ENCODE measurements around the gene SUPT5H.
"Not testable (repeated sequence)": the region's sequence is repeated elsewhere in the genome, so short reads cannot be mapped to it uniquely, and the experiment has no call there.

The SUPT5H gene

DNA sequence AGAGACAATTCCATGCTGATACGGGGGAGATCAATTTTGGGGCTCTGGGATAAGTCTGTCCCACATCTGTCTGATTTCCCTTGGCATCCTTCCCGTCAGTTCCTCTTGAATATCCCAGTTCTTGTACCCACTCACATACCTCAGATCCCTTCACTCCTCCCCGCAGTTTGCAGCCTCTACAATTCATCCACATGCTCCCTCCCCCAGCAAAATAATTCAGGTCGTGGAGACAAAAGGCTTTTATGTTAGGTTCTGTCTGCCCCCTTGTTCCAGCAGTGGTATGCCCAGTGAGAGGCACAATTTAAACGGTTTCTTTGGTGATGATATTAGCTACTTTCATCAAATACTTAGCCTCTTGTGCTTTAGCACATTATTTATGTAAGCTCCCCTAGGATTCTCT is 19.2 kb upstream of the SUPT5H start:
- DNase-seq = no peak

DNA sequence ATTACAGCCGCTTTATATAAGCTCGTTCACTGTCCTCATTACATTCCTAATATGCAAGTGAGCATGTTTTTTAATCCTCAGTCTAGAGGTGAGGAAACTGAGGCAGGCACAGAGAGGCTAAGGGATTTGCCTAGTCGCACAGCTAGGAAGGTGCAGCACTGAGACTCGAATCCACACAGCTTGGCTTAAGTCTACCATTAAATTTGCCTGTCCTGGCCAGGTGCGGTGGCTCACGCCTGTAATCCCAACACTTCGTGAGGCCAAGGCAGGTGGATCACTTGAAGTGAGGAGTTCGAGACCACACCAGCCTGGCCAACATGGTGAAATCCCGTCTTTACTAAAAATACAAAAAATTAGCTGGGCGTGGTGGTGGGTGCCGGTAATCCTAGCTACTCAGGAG is 17.7 kb upstream of the SUPT5H start:
- DNase-seq = no peak

DNA sequence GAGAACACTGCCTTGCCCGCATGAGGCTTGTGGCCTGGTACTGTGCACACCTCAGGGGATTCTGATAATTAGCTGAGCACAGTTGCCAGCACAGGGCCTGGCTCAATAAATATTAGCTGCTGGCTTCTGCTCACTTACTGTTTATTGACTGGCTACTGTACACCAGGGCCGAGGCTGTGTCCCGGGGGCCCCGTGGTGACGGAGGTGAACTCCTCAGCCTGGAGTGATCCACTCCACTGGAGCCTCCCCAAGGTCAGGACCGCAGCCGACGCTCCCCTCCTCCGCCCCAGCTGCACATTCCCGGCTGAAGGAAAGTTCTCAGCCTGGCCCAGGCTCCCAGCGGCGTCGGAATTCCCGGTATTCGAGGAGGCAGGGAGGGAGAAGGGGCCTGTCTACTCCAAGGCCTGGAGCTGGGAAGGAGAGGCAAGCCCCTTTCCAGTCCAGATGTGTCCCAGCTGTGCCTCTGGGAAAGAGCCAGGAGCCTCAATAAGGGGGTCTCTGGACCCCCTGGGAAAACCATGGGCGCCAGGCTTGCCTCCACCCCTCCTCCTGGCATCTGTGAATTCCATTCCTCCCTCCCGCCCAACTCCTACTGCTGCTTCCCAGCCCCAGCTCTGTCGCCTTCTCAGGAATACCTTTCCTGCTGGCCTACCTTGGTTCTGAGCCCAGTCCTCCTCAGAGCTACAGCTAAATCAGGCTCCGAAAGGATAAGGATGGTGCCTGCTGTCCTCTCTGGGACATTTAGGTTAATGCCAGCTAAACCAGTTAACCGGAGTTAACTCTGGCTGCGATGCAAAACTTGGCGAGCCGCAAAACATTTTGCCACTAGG is 16.9 kb upstream of the SUPT5H start:
- DNase-seq = peak; percentile 90

DNA sequence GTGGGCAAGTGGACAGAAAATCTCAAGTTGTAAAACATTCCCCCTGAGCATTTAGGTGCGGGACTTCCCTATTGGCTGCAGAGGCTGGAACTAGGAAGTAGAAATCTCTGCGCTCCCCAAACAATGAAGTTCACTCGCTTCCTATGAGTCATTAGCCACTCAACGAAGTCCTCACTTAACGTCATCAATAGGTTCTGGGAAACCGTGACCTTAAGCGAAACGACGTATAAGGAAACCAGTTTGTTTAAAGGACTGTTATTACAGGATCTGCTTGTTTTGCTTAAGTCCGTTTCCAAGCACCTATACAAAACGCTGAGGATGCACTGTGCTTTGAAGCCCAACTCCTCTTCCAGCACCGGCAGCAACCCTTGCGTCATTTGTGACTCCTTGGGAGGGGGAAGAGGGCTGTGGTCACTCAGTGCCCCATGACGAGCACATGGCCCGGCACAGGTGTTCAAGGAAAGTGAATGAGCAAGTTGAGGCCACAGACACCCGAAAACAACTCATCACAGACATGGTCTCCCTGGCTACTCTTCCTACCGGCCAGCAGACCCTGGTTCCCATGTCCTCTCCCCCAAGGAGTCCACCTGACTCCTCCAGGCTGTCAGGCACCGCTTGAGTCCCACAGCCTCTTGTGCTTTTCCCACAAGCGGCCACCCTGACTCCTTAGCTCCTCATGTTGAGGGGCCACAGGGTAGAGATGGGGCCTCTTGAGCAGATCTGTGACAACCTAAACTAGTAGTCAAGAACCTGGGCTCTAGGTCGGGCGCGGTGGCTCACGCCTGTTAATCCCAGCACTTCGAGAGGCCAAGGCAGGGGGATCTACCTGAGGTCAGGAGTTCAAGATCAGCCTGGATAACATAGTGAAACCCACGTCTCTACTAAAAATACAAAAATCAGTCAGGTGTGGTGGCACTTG is 14.4 kb upstream of the SUPT5H start:
- DNase-seq = peak; percentile 99

DNA sequence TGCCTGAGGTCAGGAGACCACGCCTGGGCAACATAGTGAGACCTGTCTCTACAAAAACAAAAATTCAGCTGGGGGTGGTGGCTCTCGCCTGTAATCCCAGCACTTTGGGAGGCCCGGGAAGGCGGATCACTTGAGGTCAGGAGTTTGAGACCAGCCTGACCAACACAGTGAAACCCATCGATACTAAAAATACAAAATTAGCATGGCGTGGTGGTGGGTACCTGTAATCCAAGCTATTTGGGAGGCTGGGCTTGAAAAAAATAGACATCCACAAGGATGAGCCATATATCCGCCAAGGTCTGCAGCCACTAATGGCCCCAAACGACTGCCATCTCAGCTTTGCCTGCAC is 12.7 kb upstream of the SUPT5H start:
- no peak for DNase-seq

DNA sequence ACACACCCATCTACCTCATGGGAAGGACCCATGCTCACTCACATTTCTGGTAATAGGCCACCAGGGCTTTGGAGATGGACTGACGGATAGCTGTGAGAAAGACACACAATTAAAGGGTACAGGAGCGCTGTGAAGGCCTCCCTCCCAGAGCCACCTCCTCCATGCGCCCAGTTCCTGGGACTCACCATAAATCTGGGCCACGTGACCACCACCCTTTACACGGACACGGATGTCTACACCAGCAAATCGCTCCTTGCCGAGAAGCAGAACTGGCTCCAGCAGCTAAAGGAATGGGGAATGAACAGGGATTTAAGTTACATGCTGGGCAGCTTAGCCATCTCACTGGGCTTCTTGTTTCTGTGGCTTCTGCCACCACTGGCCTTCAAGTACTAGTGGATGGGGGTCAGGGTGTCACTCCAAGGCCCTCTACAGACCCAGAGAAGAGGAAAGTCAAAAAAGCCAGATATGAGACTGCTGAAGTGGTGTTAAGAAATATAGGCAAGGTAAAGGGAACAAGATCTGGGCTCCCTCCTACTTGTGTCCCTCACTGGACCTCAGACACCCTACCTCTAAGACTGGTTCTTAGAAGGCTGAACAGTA is 11.8 kb upstream of the SUPT5H start:
- DNase-seq = no peak

DNA sequence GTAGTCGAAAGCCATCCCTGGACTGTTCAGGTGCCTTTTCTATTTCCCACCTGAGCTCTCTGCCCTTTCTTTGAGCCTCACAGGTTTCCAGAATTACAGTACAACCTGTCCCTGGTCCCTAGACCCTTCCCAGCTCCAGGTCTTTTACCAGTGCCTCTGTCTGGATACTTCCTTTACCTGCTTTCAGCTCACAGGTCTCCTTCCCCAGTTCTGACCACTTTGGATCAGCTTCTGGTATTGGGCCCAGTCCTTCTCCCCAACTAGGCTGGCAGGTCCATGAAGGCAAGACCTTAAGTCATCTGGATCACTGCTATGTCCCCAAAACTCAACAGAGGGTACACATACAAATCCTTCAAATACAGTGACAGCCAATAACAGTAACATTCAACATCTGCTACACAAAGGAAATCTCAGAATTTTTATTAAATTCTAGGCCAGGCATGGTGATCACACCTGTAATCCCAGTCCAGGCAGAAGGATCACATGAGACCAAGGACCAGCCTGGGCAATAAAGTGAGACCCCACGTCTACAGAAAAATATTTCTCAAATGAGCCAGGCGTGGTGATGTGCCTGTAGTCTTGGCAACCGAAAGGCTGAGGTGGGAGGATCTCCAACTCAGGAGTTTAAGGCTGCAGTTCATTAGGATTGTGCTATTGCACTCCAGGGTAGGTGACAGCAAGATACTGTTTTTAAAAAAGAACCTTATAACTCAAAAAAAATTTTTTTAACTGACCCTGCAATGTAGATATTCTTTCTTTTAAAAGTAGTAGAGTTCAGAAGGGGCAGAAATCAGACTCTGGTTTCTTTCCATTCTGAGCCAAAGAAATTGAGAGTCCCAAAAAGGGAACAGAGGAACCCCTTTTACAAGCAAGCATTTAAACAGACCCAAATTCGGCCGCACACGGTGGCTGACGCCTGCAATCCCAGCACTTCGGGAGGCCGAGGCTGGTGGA is 11.0 kb upstream of the SUPT5H start:
- DNase-seq = no peak

DNA sequence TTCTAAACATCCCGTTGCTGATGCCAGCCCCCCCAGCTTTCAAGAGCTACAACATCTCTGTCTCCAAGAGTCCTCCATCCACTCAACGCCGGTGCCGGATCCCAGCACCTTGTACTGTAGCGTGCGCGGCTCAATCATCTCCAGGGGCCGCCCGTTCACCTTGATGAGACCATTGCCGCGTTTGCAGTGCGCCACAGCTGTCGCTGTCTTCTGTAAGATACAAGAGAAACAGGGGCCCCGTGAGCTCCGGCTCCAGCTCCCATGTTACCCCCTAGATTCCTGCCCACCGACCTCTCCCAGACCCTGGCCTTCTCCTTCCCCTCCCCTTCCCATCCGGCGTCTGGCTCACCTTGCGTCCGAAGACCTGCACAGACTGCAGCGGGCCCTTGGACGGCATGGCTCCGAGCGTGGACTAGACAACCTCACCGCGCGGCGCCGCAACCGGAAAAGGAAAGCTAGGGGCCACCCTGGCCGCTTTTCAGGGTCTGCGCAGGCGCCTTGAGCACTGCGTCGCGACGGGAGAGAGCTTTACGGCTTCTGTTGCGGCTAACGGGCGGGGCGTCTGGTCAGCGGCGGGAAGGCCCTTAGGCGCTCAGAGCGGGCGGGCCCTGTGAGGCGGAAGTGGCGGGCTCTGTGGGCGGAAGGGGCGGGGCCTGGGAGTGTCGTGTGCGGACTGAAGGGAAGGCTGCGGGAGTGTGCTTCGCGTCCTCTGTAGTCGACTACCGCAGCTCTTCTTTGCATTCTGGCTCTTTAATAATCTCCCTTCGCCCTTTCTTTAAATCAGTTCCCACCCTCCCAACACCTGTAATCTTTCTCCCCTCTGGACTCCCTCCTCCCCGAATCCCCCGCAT is 9.7 kb upstream of the SUPT5H start, which contains the start of gene RPS16:
Gene RPS16, minus strand, starts transcription at position 451 of the 851 bp plus-strand sequence. Its CDS starts 54 bp downstream, at position 397.
- DNase-seq = peak; percentile 99

DNA sequence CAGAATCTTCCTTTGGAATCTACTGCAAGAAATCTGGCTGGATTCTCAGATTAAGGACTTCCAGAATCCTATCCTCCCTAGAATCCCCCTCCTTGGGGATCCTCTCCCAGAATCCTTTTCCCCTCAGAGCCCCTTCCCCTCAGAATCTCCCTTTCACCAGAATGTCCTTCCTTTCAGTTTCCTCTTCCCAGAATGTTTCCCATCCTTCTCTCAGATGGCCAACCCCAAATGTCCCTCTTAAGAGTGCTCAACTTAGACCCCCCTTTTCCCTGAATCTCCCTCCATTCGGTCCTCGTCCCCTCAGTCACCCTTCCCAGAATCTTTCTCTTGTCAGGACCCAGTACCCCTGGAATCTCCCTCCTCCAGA is 9.0 kb upstream of the SUPT5H start:
- no peak for DNase-seq

DNA sequence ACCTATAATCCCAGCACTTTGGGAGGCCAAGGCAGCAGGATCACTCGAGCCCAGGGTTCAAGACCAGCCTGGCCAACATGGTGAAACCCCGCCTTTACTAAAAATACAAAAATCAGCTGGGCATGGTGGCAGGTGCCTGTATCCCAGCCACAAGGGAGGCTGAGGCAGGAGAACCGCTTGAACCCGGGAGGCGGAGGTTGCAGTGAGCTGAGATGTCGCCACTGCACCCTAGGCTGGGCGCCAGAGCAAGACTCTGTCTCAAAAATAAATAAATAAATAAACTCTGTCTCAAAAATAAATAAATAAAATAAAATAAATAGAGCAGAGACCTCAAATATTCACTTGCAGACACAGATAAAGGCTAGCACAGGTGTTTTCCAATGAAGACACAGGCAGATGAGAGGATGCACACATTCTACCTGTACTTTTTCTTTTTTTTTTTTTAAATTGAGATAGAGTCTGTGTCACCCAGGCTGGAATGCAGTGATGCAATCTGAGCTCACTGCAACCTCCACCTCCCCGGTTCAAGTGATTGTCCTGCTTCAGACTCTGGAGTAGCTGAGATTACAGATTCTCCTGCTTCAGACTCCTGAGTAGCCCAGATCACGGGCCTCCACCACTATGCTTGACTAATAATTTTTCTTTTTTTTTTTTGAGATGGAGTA is 7.0 kb upstream of the SUPT5H start:
- peak; percentile 37 for DNase-seq

DNA sequence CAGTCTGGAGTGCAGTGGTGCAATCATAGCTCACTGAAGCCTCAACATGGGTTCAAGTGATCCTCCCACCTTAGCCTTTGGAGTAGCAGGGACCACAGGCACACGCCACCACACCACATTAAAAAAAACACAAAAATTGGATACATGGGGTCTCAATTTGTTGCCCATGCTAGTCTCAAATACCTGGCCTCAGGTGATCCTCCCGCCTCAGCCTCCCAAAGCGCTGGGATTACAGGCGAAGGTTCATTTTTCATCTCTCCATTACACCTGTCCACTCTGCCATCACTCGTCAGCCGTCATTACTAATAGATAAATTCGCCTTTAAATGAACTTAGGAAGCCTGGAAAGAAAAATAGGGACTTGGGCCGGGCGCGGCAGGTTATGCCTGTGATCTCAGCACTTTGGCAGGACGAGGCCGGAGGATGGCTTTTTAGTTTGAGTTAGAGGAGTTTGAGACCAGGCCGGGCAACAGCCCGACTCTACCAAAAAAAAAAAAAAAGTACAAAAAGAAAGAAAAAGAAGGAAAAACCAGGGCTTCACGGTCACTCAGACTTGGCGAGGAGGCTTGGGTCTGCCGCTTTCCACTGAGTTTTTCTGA is 685 bp upstream of the SUPT5H start:
- peak; percentile 19 for DNase-seq

DNA sequence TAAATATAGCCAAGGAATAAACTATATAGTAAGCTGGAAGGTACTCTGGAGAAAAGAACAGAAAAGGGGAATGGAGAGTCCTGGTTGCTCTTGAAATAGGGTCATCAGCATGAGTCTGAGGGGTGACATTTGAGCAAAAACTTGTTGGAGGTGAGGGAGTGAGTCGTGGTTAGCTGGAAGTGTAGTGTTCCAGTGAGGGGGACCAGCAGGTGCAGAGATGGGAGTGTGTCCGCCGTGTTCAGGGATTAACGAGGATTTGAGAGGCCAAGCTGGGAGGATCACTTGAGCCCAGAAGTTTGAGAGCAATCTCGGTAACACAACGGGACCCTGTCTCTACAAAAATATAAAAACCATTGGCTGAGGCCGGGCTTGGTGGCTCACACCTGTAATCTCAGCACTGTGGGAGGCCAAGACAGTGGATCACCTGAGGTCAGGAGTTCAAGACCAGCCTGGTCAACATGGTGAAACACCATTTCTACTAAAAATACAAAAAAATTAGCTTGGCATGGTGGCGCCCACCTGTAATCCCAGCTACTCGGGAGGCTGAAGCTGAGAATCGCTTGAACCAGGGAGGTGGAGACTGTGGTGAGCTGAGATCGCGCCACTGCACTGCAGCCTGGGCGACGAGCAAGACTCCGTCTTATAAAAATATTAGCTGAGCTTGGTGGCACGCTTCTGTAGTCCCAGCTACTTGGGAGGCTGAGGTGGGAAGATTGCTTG is 1.1 kb downstream of the SUPT5H start:
- DNase-seq = no peak

DNA sequence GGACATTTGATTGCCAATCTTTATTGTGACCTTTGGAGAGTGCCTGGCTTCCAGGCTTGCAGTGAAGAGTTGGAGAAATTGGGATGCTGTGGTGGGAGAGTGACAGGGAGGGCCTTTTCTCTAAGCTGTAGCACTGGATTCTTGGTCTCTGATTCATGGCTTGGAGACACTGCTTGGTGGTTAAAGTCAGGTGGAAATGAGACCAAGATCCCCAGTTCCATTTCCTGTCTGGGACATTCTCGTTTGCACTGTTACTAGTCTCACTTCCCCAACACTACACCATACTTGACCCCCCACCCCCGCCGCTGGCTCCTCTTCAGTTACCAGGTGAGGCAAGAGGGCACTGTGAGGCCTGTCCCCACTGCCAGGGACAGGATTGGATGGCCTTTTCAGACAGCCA is 2.9 kb downstream of the SUPT5H start:
- peak; percentile 35 for DNase-seq

DNA sequence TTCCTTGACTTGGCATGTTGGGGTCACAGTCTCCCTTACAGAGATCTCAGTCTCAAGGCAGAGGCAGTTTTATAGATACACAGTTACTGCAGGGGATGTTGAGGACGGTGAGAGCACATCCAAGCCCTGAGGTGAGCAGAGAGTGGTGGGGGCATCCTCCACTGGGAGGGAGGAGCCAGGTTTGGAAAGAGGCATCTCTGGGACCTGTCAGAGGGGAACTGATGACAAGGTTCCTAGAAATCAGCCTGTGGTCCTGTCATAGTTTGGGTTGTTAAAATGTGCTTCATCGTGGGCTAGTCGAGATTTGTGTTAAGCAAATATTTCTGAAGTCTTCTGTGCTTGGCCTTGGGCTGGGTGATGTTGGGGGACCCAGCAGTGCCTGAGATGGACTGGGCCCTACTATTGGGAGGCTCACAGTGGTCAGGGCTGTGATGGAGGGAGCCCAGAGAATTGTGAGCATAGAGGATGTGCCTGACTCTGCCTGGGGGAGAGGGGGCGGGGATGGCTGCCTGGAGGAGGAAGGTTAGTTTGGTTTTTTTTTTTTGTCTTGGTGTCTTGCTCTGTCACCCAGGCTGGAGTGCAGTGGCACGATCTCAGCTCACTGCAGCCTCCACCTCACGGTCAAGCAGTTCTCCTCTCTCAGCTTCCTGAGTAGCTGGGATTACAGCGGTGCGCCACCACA is 3.9 kb downstream of the SUPT5H start:
- DNase-seq = no peak

DNA sequence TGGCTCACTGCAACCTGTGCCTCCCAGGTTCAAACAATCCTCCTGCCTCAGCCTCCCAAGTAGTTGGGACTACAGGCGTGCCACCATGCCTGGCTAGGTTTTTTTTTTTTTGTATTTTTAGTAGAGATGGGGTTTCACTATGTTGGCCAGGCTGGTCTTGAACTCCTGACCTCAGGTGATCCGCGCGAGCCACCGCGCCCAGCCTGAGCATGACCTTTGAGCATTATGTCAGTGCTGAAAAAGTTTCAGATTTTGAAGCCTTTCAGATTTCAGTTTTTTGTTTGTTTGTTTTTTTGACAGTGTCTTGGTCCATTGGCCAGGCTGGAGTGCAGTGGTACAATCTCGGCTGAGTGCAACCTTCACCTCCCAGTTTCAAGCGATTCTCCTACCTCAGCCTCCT is 5.9 kb downstream of the SUPT5H start:
- not testable (repeated sequence) for DNase-seq

DNA sequence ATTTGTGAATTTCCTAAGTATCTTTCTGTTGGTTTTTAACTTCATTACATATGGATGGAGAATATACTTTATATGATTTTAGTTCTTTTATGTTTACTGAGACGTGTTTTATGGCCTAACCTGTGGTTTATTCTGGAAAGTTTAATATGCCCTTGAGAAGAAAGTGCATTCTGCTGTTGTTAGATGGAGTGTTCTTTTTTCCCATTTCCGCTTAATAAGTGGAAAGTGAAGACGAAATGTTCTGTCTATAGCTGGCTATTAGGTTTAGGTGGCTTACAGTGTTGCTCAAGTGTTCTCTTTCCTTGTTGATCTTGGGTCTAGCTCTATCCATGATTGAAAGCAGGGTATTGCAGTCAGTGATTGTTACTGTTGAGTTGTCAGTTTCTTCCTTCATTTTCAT is 18.0 kb downstream of the SUPT5H start:
- no peak for DNase-seq

DNA sequence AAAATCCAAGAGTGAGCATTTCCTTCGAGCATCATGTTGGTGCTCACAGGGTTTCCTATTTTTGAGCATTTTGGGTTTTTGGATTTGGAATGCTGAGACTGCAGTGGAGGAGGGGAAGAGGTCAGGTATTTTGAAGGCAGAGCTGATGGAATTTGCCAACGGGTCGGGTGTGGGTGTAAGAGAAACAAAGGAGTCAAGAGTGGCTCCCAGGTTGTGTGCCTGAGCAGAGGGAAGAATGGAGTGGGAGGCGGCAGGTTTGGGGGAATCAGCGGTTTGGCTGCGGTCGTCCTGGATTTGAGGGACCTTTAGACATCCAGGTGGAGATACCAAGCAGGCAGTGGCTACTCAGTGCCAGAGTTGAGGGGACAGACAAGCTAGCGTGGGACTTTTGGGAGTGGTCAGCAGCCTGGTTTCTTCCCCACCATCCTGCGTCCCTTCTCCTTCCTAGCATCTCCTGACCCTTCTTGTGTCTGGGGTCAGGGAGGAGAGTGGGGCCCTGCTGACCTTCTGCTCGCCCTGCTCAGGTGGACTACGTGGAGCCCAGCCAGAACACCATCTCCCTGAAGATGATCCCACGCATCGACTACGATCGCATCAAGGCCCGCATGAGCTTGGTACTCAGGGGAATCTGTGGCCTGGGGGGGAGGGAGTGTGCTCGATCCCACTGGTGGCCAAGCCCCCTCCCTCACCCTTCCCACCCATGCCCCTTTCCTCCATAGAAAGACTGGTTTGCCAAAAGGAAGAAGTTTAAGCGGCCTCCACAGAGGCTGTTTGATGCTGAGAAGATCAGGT is 20.8 kb downstream of the SUPT5H start:
- no peak for DNase-seq

DNA sequence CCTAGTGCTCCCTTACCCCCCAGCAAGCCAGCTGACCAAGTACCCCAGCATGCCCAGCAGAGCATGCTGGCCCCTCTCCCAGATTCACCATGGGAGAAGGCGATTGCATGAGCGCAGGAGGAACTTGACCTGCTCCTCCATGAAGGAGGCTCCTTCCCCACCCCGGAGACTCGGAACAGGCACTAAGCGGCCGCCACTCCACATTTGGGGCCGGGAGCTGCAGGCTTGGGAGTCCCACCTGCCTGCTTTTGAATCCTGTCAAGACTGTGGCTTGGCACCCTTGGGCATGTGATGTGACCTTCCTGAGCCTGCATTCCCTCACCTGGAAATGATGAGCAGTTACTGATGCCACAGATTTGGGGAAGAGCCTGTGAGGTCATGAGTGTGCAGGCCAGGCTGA is 22.6 kb downstream of the SUPT5H start:
- DNase-seq = no peak

Data from HCEC 1CT (cell line).